Measurements from ENCODE around the gene TECPR1. TPM values are rescaled to one million over a fixed set of nuclear protein-coding genes. Genes with fewer than 3 reads are reported as not detected.
A peak's percentile ranks its signal among the peaks of the same experiment; 100 is the strongest.

Gene TECPR1
- total RNA-seq, 2 donors from 2014 or later, result 40.7 to 53.0 TPM

DNA sequence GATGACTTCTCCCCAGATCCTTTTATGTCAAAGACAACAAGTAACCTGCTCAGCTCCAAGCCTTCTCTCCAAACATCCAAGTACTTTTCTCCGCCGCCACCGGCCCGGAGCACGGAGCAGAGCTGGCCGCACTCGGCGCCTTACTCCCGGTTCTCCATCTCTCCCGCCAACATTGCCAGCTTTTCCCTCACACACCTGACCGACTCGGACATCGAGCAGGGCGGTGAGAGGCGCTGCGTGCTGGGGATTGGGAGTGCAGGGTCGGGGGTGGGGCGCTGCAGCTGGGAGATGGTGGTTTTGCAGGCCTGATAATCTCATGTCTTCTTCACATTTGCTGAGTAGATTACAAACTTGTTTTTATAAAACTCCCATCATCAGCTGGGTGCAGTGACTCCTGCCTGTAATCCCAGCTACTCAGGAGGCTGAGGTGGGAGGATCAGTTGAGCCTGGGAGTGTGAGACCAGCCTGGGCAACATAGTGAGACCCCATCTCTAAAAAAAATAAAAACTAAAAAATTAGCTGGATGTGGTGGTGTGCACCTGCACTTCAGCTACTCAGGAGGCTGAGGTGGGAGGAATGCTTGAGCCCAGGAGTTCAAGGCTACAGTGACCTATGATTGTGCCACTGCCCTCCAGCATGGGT lies 47.9 kb downstream of the TECPR1 start:
- peaks cover 50% of the 10 kb centered on the region for H3K4me1 Mint-ChIP-seq (ENCODE audit: low read depth)
- peak overlapping the region; percentile 64 to 82 for H3K4me3 Mint-ChIP-seq
- DNase-seq, result no peak
- peaks cover 0 to 2% of the 10 kb centered on the region in 2 donors for H3K9me3 Mint-ChIP-seq
- H3K27me3 Mint-ChIP-seq (ENCODE audit: low read depth), result no peaks in the 10 kb centered on the region
- no peak overlapping the region for H3K27ac Mint-ChIP-seq
- ATAC-seq (replicated peaks in 1 of 2), result no peak
- H3K36me3 Mint-ChIP-seq (ENCODE audit: insufficient read depth in 2 of 2), result peaks cover 5 to 6% of the 10 kb centered on the region in 2 donors

- Mint-ChIP-seq H3K36me3 (ENCODE audit: insufficient read depth in 2 of 2) (peaks cover 8% of the 10 kb centered on the region in 2 donors), H3K27ac (no peak overlapping the region), H3K27me3 (ENCODE audit: low read depth) (no peaks in the 10 kb centered on the region), H3K4me3 (peak overlapping the region; percentile 64 to 82), H3K4me1 (ENCODE audit: low read depth) (peaks cover 50% of the 10 kb centered on the region), H3K9me3 (peaks cover 0 to 2% of the 10 kb centered on the region in 2 donors)
- DNase-seq (peak in 1 of 2 donors; percentile 45), ATAC-seq (replicated peaks in 1 of 2) (peak; percentile 22 to 25)
These were observed 48.6 kb downstream of the TECPR1 start for GRCh38 chr7:98203261-98203963.

- Mint-ChIP-seq H3K27ac (peak overlapping the region; percentile 90), H3K36me3 (ENCODE audit: insufficient read depth in 2 of 2) (peaks cover 8 to 11% of the 10 kb centered on the region in 2 donors), H3K27me3 (ENCODE audit: low read depth) (no peaks in the 10 kb centered on the region), H3K4me3 (peak overlapping the region; percentile 64 to 82), H3K4me1 (ENCODE audit: low read depth) (peaks cover 50% of the 10 kb centered on the region), H3K9me3 (peaks cover 0 to 2% of the 10 kb centered on the region in 2 donors)
- ATAC-seq (replicated peaks in 1 of 2) (peak; percentile 89 to 93), DNase-seq (peak; percentile 70 to 83)
These were observed 49.5 kb downstream of the TECPR1 start for GRCh38 chr7:98202367-98203195.

DNA sequence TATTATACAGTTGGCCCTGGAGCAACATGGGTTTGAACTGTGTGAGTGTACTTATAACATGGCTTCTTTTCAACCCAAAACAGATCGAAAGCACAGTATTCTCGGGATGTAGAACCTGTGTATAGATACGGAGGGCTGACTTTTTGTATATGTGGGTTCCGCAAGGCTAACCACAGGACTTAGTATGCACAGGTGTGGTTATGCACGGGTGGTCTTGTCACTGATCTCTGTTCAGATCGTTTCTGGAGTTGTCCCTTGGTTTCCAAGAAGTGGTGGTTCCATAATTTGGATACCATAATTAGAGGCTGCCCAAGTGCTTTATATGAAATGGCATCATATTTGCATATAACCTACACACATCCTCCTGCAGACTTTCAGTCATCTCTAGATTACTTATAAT lies 51.7 kb downstream of the TECPR1 start:
- ATAC-seq (replicated peaks in 1 of 2) (peak; percentile 19 to 35), DNase-seq (no peak)
- no peaks in the 10 kb centered on the region for H3K27me3 Mint-ChIP-seq (ENCODE audit: low read depth)
- peak overlapping the region; percentile 7 for H3K27ac Mint-ChIP-seq
- peaks cover 0 to 2% of the 10 kb centered on the region in 2 donors for H3K9me3 Mint-ChIP-seq
- peaks cover 8 to 11% of the 10 kb centered on the region in 2 donors for H3K36me3 Mint-ChIP-seq (ENCODE audit: insufficient read depth in 2 of 2)
- peak overlapping the region; percentile 10 to 20 for H3K4me3 Mint-ChIP-seq
- H3K4me1 Mint-ChIP-seq (ENCODE audit: low read depth), result peaks cover 50% of the 10 kb centered on the region

DNA sequence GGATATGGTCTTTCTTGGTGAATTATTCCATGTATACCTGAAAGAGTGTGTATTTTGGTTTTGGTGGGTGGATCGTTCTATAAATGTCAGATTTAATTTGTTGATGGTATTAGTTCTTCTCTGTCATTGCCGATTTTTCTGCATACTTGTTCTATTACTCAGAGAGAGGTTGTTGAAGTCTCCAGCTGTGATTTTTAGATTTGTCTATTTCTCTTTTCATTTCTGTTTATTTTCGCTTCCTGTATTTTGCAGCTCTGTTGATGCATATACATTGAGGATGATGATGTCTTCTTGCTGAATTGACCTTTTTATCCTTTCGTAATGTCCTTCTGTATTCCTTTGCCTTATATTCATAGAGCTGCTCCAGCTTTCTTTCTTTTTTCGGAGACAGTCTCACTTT lies 52.9 kb downstream of the TECPR1 start:
- H3K9me3 Mint-ChIP-seq, result peaks cover 0 to 2% of the 10 kb centered on the region in 2 donors
- ATAC-seq (replicated peaks in 1 of 2) (no peak), DNase-seq (no peak)
- no peak overlapping the region for H3K4me3 Mint-ChIP-seq
- no peaks in the 10 kb centered on the region for H3K27me3 Mint-ChIP-seq (ENCODE audit: low read depth)
- H3K27ac Mint-ChIP-seq, result no peak overlapping the region
- peaks cover 49% of the 10 kb centered on the region for H3K4me1 Mint-ChIP-seq (ENCODE audit: low read depth)
- peaks cover 8 to 11% of the 10 kb centered on the region in 2 donors for H3K36me3 Mint-ChIP-seq (ENCODE audit: insufficient read depth in 2 of 2)

DNA sequence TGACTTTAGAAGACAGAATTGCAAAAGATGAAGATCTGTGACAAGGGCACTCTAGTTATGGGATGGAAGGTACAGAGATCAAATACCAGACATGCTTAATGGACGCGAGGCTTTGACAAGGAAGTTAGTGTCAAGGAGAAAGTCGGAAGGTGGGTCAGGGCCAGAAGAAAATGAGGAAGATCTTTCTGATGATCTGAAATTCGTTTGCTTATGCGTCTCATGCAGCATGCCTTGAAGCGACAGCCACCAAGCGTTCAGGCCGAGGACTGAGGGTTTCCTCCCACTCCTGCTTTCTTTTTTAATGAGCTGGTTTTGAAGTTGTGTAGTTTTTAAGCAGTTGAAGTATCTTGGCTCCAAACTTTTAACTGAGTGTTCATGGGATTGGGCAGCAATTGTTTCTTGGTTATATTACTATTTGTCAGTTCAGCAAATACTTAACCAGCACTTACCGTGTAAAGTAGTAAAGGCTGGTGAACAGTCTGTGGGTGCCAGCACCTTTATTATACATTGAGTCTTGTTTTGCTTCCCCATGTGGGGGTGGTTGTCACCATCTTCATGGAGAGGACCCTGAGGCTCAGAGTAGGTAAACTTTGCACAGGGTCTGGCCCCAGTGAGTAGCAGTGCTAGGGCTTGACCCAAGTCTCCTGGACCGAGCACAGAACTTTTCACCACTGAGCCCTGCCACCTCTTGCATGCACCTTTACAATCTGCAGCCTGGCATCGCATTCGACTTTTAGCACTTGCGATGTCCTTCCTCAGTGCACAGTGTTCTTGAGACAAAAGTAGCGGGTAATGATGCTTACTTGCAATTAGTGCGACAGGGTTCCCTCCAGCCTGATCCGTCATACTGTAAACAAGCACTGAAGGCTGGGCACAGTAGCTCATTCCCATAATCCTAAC lies 55.1 kb downstream of the TECPR1 start:
- no peak overlapping the region for H3K4me3 Mint-ChIP-seq
- no peak overlapping the region for H3K27ac Mint-ChIP-seq
- H3K9me3 Mint-ChIP-seq, result peaks cover 0 to 2% of the 10 kb centered on the region in 2 donors
- peaks cover 27% of the 10 kb centered on the region for H3K4me1 Mint-ChIP-seq (ENCODE audit: low read depth)
- DNase-seq (no peak), ATAC-seq (replicated peaks in 1 of 2) (no peak)
- H3K27me3 Mint-ChIP-seq (ENCODE audit: low read depth), result no peaks in the 10 kb centered on the region
- peaks cover 8 to 11% of the 10 kb centered on the region in 2 donors for H3K36me3 Mint-ChIP-seq (ENCODE audit: insufficient read depth in 2 of 2)

- Mint-ChIP-seq H3K36me3 (ENCODE audit: insufficient read depth in 2 of 2) (peaks cover 7 to 11% of the 10 kb centered on the region in 2 donors), H3K27me3 (ENCODE audit: low read depth) (no peaks in the 10 kb centered on the region), H3K9me3 (peaks cover 0 to 2% of the 10 kb centered on the region in 2 donors), H3K4me3 (no peak overlapping the region), H3K4me1 (ENCODE audit: low read depth) (peaks cover 6% of the 10 kb centered on the region), H3K27ac (no peak overlapping the region)
- DNase-seq, result no peak
- no peak for ATAC-seq (replicated peaks in 1 of 2)
These were observed 57.2 kb downstream of the TECPR1 start for GRCh38 chr7:98194672-98195457.

- H3K9me3 Mint-ChIP-seq, result peaks cover 0 to 1% of the 10 kb centered on the region in 2 donors
- DNase-seq, result no peak
- no peak for ATAC-seq (replicated peaks in 1 of 2)
- no peaks in the 10 kb centered on the region for H3K4me1 Mint-ChIP-seq (ENCODE audit: low read depth)
- H3K4me3 Mint-ChIP-seq, result no peak overlapping the region
- H3K27me3 Mint-ChIP-seq (ENCODE audit: low read depth), result no peaks in the 10 kb centered on the region
- H3K27ac Mint-ChIP-seq, result no peak overlapping the region
- peaks cover 8 to 9% of the 10 kb centered on the region in 2 donors for H3K36me3 Mint-ChIP-seq (ENCODE audit: insufficient read depth in 2 of 2)
These were observed 57.8 kb downstream of the TECPR1 start for GRCh38 chr7:98194186-98194585.

- no peaks in the 10 kb centered on the region for H3K27me3 Mint-ChIP-seq (ENCODE audit: low read depth)
- ATAC-seq (replicated peaks in 1 of 2) (no peak), DNase-seq (no peak)
- H3K4me1 Mint-ChIP-seq (ENCODE audit: low read depth), result no peaks in the 10 kb centered on the region
- no peak overlapping the region for H3K27ac Mint-ChIP-seq
- H3K36me3 Mint-ChIP-seq (ENCODE audit: insufficient read depth in 2 of 2), result peaks cover 6 to 9% of the 10 kb centered on the region in 2 donors
- H3K9me3 Mint-ChIP-seq, result no peaks in the 10 kb centered on the region
- no peak overlapping the region for H3K4me3 Mint-ChIP-seq
These were observed 58.4 kb downstream of the TECPR1 start for GRCh38 chr7:98193474-98194180.

GRCh38 chr7:98192781-98193457 lies 59.1 kb downstream of the TECPR1 start:
- ATAC-seq (replicated peaks in 1 of 2), result no peak
- no peak overlapping the region for H3K4me3 Mint-ChIP-seq
- H3K9me3 Mint-ChIP-seq, result no peaks in the 10 kb centered on the region
- no peak for DNase-seq
- no peaks in the 10 kb centered on the region for H3K4me1 Mint-ChIP-seq (ENCODE audit: low read depth)
- peaks cover 8 to 9% of the 10 kb centered on the region in 2 donors for H3K36me3 Mint-ChIP-seq (ENCODE audit: insufficient read depth in 2 of 2)
- H3K27ac Mint-ChIP-seq, result no peak overlapping the region
- H3K27me3 Mint-ChIP-seq (ENCODE audit: low read depth), result no peaks in the 10 kb centered on the region

All from activated T-cell treated with anti-CD3 and anti-CD28 coated beads, Interleukin-2, amount 50 U/mL, for 72 hours (primary cell).